COLO668 (cell line): ENCODE measurements around the gene SF3B3.
"Not testable (repeated sequence)": the region's sequence is repeated elsewhere in the genome, so short reads cannot be mapped to it uniquely, and the experiment has no call there.

ENCODE experiments used
- DNase-seq: peaks from one replicate; lab custom pipeline; 2025; ENCODE audit not compliant: unreplicated experiment; lab: John Stamatoyannopoulos, UW

The SF3B3 gene

GRCh38 chr16:70588565-70588964, 64.9 kb downstream of the SF3B3 start:
- no peak for DNase-seq

- not testable (repeated sequence) for DNase-seq
Observed at GRCh38 chr16:70589416-70589815, 65.8 kb downstream of the SF3B3 start.

- DNase-seq: no peak
Observed at GRCh38 chr16:70589998-70590471, 66.4 kb downstream of the SF3B3 start.

DNA sequence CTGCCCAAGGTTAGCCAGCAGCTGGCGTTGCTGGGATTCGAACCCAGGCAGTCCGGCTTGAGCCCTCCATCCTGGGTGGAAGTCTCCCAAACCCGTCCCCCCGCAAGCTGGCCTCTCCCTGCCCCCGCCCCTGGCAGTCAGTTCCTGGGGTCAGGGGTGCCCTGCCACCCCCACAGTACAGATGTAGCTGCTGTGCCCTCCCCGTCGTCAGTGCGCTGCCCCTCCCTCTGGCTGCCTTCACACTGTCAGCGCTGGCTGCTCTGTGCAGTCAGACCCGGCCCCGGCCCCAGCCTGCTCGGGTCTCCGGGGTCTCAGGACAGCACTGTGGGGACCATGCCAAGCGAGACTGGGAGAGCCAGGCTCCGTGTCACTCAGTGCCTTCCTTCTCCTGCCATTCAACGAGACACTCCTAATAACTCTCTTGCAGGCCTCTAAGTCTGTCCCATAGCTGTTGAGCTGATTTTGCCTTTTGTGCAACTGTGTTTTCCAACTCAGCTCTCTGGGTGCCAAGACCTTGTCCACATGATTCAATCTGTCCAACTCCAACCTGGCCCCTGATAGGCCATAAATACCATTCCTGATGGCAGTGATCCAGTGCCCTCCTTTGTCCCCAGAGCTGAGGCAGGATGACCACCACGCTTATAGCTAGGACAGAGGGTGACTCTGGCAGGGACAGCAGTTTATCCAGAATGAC, 67.3 kb downstream of the SF3B3 start:
- no peak for DNase-seq

DNA sequence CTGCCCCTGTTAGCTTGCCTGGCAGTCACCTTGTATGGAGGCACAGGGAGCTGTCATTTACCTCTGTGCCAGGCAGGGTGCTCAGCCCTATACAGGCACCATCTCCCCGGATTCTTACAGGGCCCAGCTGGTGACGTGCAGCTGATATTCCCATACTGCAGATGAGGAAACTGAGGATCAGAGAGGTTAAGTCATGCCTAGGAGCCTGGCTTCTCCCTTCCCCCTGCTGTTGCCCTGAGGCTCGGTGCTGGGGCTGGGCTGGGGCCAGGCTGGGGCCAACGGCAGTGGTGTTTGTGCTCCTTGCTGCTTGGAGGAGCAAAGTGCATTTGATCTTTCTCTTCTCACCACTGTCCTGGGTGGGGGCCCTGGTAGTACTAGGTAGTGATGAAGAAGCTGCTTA, 68.0 kb downstream of the SF3B3 start:
- no peak for DNase-seq

- DNase-seq: no peak
Observed at GRCh38 chr16:70592106-70592571, 68.5 kb downstream of the SF3B3 start.

DNA sequence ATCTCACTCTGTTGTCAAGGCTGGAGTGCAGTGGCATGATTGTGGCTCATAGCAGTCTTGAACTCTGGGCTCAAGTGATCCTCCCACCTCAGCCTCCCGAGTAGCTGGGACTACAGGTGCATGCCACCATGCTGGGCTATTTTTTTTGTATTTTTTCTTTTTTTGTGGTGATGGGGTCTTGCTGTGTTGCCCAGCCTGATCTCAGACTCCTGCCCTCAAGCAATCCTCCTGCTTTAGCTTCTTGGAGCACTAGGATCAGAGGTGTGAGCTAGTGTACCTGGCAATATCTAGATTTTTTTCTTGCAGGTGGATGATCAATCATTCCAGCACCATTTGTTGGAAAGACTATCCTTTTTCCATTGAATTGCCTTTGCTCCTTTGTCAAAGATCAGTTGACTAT, 69.9 kb downstream of the SF3B3 start:
- DNase-seq: no peak

- no peak for DNase-seq
Observed at GRCh38 chr16:70594569-70594968, 71.0 kb downstream of the SF3B3 start.

DNA sequence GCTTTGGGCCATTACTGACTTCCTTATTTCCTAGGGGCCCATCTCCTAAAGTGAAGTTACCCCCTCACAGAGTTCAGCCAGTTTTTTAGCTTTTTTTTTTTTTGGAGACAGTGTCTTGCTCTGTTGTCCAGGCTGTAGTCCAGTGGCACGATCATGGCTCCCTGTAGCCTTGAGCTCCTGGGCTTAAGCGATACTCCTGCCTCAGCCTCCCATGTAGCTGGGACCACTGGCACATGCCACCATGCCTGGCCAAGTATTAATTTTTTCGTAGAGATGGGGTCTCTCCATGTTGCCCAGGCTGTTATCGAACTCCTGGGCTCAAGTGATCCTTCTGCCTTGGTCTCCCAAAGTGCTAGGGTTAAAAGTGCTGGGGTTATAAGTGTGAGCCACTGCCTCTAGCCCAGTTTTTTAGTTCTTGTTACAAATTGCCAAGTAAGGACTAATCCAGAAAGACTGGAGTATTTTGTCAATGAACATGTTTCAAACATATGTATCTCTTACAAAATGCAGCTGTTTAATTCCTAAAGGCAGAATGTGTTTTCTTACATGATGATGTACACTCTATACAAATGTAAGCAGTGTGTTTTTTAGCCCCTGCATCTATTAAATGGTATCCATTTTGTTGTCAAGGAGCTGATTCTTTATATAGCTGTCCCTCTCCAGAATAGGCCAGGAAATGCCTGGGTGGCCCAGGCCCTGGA, 73.7 kb downstream of the SF3B3 start:
- no peak for DNase-seq

- no peak for DNase-seq
Observed at GRCh38 chr16:70598937-70599503, 75.4 kb downstream of the SF3B3 start.

DNA sequence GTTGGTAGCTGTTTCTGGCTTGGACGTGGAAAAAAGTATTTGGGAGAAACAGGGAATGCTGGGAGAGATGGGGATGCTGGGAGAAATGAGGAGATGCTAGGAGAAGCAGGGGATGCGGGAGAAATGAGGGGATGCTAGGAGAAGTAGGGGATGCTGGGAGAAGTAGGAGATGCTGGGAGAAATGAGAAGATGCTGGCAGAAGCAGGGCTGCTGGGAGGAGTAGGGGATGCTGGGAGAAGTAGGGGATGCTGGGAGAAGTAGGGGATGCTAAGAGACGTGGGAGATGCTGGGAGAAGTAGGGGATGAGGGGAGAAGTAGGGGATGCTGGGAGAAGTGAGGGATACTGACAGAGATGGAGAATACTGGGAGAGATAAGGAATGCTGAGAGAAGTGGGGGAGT, 77.1 kb downstream of the SF3B3 start:
- DNase-seq: no peak

DNA sequence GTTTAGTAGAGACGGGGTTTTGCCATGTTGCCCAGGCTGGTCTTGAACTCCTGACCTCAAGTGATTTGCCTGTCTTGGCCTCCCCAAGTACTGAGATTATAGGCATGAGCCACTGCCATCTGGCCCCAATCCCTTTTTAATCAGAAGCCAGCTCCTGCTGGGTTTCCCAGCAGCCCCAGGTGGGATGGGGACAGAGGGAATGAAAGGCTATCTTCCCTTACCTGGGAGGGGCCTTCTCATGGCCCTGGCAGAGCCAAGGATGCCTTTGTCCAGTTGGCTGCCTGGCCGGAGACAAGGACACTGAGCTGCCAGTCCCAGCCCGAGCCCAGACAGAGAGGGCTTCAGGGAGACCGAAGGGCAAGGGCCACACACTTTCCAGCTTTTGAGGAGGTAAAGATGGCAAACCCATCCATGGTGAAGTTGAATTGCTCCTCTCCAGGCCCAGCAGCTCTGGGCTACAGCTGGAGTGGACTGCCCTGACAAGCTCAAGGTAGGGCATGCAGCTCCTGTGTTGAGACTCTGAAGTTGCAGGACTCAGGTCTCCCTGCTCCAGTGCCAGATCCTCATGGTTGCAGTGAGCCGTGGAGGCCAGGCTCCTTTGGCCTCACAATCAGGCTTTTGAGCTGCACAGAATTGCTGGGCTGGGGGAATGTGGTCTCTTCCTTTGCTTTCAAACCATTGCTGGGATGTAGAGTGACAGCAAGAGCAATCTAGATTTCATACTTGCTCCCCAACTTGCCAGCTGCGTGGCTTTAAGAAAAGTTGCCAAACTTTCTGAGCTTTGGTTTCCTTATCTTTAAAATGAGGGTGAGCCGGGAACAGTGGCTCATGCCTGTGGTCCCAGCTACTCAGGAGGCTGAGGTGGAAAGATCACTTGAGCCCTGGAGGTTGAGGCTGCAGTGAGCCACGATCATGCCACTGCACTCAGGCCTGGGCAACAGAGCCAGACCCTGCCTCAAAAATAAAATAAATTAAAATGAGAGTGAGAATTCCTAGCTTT, 78.3 kb downstream of the SF3B3 start:
- DNase-seq: no peak

GRCh38 chr16:70602831-70603230, 79.2 kb downstream of the SF3B3 start:
- DNase-seq: no peak

- no peak for DNase-seq
Observed at GRCh38 chr16:70604407-70605282, 81.0 kb downstream of the SF3B3 start.

GRCh38 chr16:70605283-70605657, 81.7 kb downstream of the SF3B3 start:
- DNase-seq: no peak

DNA sequence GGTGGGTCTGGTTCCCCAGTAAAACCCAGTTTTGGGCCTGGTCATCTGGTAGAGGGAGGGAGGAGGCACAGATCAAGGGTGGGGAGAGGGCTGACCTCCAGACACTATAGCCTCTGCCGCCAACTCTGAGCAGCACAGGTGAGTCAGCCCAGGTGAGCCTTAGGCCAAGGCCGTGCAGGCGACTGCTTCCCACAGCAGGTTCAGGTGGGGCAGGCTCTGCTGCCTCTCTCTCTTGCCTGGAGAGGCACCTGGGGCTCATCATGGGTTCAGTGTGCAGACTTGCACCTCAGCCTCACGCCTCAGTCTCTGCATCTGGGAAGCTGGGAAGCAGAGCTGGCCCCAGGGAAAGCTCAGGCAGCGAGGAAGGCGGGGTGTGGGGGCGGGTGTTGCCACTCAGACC, 84.9 kb downstream of the SF3B3 start:
- DNase-seq: no peak

DNA sequence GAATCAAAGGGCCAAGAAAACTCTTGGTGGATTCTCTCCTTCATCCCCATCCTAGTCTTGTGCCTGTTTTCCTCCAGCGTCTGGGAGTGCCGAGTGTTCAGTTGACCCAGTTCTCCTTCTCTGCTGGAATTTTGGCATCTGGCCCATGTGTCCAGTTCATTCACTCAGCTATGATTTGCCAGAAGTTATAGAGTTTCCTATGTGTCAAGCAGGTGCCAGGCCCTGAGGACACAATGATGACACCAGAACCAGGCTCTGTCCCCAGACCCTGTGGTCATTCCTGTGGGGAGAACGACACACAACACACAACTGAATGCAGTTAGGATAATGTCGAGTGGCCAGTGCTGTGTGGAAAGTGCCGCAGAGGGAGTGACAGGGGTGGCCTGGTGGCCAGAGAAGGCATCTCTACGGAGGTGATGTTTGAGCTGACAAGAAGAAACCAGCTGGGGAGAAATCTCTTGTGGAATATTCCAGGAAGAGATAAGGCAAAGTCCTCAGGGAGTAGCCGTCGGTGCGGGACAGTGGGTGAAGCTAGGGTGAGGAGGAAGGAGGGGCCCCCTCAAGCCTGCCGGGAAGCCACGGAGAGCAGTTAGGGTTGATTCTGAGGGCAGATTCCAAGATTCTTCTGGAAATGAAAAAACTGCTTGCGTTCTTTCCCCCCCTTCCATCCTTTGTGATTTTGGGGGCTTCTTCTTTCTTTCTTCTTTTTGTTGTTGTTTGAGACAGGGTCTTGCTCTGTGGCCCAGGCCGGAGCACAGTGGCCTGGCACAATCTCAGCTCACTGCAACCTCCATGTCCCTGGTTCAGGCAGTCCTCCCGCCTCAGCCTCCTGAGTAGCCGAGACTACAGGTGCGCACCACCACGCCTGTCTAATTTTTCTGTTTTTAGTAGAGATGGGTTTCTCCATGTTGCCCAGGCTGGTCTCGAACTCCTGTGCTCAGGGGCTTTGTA, 86.9 kb downstream of the SF3B3 start:
- no peak for DNase-seq

DNA sequence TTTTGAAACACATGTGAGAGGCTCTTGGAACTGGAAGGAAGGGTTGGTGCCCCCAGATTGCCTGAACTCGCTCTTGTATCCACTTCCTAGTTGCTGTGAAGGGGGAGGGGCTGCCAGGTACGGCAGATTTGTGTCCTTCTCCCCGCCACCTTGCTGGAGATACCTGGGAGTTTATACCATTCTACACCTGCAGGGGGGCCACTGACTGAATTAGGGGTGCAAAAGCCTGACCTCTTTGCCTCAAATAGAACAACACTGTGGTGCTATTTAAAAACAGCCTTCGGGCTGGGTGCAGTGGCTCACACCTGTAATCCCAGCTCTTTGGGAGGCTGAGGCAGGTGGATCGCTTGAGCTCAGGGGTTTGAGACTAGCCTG, 87.6 kb downstream of the SF3B3 start:
- DNase-seq: no peak

GRCh38 chr16:70611785-70612303, 88.2 kb downstream of the SF3B3 start:
- DNase-seq: no peak
